ENCODE measurements around the gene DSCAM. TPM values are rescaled to one million over a fixed set of nuclear protein-coding genes. Genes with fewer than 3 reads are reported as not detected.

The DSCAM gene
- total RNA-seq, 1 donor from 2014 or later, result 2.7 TPM

DNA sequence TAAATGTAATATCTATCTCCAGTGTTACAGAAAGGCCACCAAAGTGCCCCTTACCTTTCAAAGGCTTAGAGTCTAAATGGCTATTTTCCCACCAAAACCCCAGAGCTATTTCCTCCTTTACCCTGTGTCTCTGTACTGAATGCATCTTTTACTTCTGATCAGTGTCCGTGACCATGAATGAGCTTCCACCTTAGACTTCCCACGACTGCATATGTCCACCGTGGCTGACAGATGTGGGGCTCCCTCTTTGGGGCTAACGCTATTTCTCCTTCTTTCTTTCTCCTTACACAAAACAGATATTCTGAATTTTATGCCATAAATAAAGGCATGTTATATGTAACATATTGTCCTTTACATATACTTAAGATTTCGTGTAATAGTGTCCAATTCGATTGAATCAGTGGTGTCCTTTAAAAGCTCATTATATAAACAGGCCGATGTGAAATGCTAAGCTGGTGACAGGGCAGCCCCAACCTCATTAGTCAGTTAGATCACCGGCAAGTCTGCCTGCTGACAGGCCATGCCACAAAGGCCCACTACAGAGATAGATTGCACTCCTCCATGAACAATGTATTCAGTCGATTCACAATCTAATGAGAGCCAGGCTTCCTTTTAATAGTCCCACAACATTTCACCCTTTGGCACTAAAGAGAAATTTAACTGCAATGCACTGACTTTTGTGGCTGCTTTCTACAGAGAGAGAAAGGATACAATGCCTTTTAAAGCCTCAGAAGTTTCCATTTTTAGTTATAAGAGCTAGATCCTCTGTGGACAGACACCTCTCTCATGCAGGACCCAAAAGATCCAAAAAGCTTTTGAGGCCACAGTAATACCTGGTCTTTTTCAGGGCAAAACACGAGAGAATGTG lies 681.8 kb downstream of the DSCAM start:
- no peaks in the 10 kb centered on the region for H3K9me3 Mint-ChIP-seq (ENCODE audit: low read depth)
- no peak overlapping the region for H3K4me3 Mint-ChIP-seq (ENCODE audit: low read depth)
- H3K27me3 Mint-ChIP-seq, result no peaks in the 10 kb centered on the region
- H3K36me3 Mint-ChIP-seq (ENCODE audit: insufficient read depth), result peaks cover 1% of the 10 kb centered on the region
- no peak for DNase-seq (ENCODE audit: low spot score, unreplicated experiment)
- no peaks in the 10 kb centered on the region for H3K4me1 Mint-ChIP-seq (ENCODE audit: low read depth)
- H3K27ac Mint-ChIP-seq, result no peak overlapping the region
- TF ChIP-seq, protein P1, sequence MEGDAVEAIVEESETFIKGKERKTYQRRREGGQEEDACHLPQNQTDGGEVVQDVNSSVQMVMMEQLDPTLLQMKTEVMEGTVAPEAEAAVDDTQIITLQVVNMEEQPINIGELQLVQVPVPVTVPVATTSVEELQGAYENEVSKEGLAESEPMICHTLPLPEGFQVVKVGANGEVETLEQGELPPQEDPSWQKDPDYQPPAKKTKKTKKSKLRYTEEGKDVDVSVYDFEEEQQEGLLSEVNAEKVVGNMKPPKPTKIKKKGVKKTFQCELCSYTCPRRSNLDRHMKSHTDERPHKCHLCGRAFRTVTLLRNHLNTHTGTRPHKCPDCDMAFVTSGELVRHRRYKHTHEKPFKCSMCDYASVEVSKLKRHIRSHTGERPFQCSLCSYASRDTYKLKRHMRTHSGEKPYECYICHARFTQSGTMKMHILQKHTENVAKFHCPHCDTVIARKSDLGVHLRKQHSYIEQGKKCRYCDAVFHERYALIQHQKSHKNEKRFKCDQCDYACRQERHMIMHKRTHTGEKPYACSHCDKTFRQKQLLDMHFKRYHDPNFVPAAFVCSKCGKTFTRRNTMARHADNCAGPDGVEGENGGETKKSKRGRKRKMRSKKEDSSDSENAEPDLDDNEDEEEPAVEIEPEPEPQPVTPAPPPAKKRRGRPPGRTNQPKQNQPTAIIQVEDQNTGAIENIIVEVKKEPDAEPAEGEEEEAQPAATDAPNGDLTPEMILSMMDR (IDR thresholded peaks at IDR 0.05; ENCODE audit: unreplicated experiment), result no peak

DNA sequence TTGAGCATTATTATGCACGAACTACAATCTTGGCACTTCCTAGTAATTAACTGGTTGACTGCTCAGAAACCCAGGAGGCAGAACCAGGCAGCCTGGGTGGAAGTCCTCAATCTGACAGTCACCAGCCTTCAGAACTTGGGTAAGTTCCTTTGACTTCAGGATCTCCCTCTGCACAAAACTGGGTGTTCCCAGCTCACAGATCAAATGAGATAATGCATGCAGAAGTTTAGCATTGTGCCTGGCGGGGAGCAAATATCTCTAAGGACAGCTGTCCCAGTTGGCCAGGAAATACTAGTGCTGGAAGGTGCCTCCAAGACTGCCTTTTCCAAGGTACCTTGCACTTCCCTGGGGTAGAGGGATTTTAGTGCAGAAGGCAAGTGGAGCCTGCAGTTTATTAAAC lies 684.9 kb downstream of the DSCAM start:
- no peaks in the 10 kb centered on the region for H3K36me3 Mint-ChIP-seq (ENCODE audit: insufficient read depth)
- no peaks in the 10 kb centered on the region for H3K4me1 Mint-ChIP-seq (ENCODE audit: low read depth)
- H3K4me3 Mint-ChIP-seq (ENCODE audit: low read depth), result no peak overlapping the region
- DNase-seq (ENCODE audit: low spot score, unreplicated experiment), result no peak
- H3K27ac Mint-ChIP-seq, result no peak overlapping the region
- H3K9me3 Mint-ChIP-seq (ENCODE audit: low read depth), result no peaks in the 10 kb centered on the region
- no peaks in the 10 kb centered on the region for H3K27me3 Mint-ChIP-seq
- TF ChIP-seq, protein P1 (IDR thresholded peaks at IDR 0.05; ENCODE audit: unreplicated experiment), result no peak

DNA sequence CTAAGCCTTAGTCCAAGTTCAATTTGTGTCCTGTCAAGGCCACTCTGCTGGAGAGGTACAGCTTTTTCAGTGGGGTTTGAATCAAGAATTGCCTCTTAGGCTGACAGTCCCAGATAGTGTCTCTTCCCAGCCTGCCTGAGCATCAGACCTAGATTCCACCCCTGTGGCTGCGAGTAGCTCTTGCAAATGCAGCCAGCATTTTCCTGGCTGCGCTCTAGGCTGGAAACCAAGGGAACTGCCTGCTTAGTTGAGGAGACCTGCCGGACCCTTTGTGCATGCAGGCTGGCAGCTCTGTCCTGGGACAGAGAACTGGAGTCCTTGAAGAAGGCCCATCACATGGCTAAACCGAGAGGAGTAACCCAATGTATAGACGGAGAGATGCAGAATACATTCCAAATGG lies 686.0 kb downstream of the DSCAM start:
- Mint-ChIP-seq H3K4me1 (ENCODE audit: low read depth) (no peaks in the 10 kb centered on the region), H3K27me3 (no peaks in the 10 kb centered on the region), H3K9me3 (ENCODE audit: low read depth) (no peaks in the 10 kb centered on the region), H3K36me3 (ENCODE audit: insufficient read depth) (no peaks in the 10 kb centered on the region), H3K4me3 (ENCODE audit: low read depth) (no peak overlapping the region), H3K27ac (no peak overlapping the region)
- TF ChIP-seq, protein P1 (IDR thresholded peaks at IDR 0.05; ENCODE audit: unreplicated experiment), result no peak
- DNase-seq (ENCODE audit: low spot score, unreplicated experiment), result no peak

DNA sequence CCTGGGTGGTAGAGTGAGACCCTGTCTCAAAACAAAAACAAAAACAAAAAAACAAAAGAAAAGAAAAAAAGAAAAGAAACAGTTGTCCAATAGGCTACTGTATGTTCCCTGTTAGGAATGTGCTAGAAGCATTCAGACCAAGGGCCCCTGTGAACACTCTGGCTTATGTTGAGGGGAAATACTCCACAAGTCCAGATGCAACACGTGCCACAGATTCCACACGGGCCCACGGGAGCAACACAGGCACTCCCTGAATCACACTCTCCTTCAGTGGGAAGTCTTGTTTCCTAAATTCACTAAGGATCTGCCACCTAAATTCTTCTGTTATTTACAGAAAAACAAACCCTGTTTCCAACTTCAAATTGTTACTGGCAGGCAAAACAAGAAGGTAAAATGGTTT lies 688.6 kb downstream of the DSCAM start:
- Mint-ChIP-seq H3K4me1 (ENCODE audit: low read depth) (no peaks in the 10 kb centered on the region), H3K9me3 (ENCODE audit: low read depth) (no peaks in the 10 kb centered on the region), H3K27me3 (no peaks in the 10 kb centered on the region), H3K36me3 (ENCODE audit: insufficient read depth) (no peaks in the 10 kb centered on the region), H3K4me3 (ENCODE audit: low read depth) (no peak overlapping the region), H3K27ac (no peak overlapping the region)
- TF ChIP-seq, protein P1 (IDR thresholded peaks at IDR 0.05; ENCODE audit: unreplicated experiment), result no peak
- DNase-seq (ENCODE audit: low spot score, unreplicated experiment), result no peak

DNA sequence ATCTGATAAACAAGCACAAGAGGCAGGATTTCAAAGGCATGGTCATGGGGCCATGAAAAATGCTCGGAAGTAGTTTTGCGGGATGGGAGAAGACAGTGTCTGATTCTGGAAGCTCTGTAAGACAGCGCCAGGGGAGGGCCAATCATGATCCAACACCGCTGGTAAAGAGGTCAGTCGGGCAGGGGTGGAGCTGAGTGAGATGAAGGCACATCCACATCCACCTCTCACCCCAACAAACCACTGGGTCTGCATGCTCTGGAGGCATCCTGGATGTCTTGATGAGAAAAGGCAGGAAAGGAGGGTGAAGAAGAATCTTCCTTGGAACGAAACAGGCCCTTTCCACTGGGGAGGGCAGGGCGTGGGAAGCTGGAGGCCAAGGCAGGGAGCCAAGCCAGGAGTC lies 691.4 kb downstream of the DSCAM start:
- H3K27ac Mint-ChIP-seq, result no peak overlapping the region

More for the DNA sequence above, 691.4 kb downstream of the DSCAM start:
- Mint-ChIP-seq H3K36me3 (ENCODE audit: insufficient read depth) (no peaks in the 10 kb centered on the region), H3K4me3 (ENCODE audit: low read depth) (no peak overlapping the region), H3K9me3 (ENCODE audit: low read depth) (no peaks in the 10 kb centered on the region), H3K27me3 (no peaks in the 10 kb centered on the region), H3K4me1 (ENCODE audit: low read depth) (peaks cover 4% of the 10 kb centered on the region)
- TF ChIP-seq, protein P1 (IDR thresholded peaks at IDR 0.05; ENCODE audit: unreplicated experiment), result no peak
- DNase-seq (ENCODE audit: low spot score, unreplicated experiment), result no peak
